ENCODE measurements around the gene ZNF628. TPM values are rescaled to one million over a fixed set of nuclear protein-coding genes. Genes with fewer than 3 reads are reported as not detected.

ZNF628 gene
- total RNA-seq, 1 donor from 2014 or later: 1.7 TPM

GRCh38 chr19:55465460-55466240 is 10.8 kb upstream of the ZNF628 start:
- no peak for DNase-seq (ENCODE audit: low spot score)

GRCh38 chr19:55466241-55466614 is 10.2 kb upstream of the ZNF628 start:
- DNase-seq (ENCODE audit: low spot score): no peak

- peak; percentile 46 for DNase-seq (ENCODE audit: low spot score)
Measured at GRCh38 chr19:55467236-55468053, 9.0 kb upstream of the ZNF628 start.

- DNase-seq (ENCODE audit: low spot score): no peak
Measured at GRCh38 chr19:55468054-55468393, 8.4 kb upstream of the ZNF628 start.

- no peak for DNase-seq (ENCODE audit: low spot score)
Measured at GRCh38 chr19:55471266-55471665, 5.2 kb upstream of the ZNF628 start.

- no peak for DNase-seq (ENCODE audit: low spot score)
Measured at GRCh38 chr19:55472463-55472862, 4.0 kb upstream of the ZNF628 start.

GRCh38 chr19:55473225-55474012 is 3.0 kb upstream of the ZNF628 start:
- peak; percentile 38 for DNase-seq (ENCODE audit: low spot score)

- DNase-seq (ENCODE audit: low spot score): no peak
Measured at GRCh38 chr19:55474269-55475265, 1.9 kb upstream of the ZNF628 start.

- DNase-seq (ENCODE audit: low spot score): no peak
Measured at GRCh38 chr19:55477905-55478304, 1.5 kb downstream of the ZNF628 start.

GRCh38 chr19:55478364-55478763 is 1.9 kb downstream of the ZNF628 start:
- no peak for DNase-seq (ENCODE audit: low spot score)

- no peak for DNase-seq (ENCODE audit: low spot score)
Measured at GRCh38 chr19:55479045-55479444, 2.6 kb downstream of the ZNF628 start.

GRCh38 chr19:55479451-55480230 is 3.2 kb downstream of the ZNF628 start:
- DNase-seq (ENCODE audit: low spot score): no peak

GRCh38 chr19:55481148-55481793 is 4.9 kb downstream of the ZNF628 start:
- no peak for DNase-seq (ENCODE audit: low spot score)

GRCh38 chr19:55481794-55482155 is 5.4 kb downstream of the ZNF628 start:
- DNase-seq (ENCODE audit: low spot score): no peak

GRCh38 chr19:55482156-55482961 is 5.9 kb downstream of the ZNF628 start:
- DNase-seq (ENCODE audit: low spot score): no peak

GRCh38 chr19:55482967-55483705 is 6.7 kb downstream of the ZNF628 start:
- no peak for DNase-seq (ENCODE audit: low spot score)

GRCh38 chr19:55483706-55484592 is 7.5 kb downstream of the ZNF628 start:
- DNase-seq (ENCODE audit: low spot score): no peak

All from umbilical cord (tissue), 2 donors.